ENCODE data around the gene SPATA13. TPM values are rescaled to one million over a fixed set of nuclear protein-coding genes. Genes with fewer than 3 reads are reported as not detected.

Gene SPATA13
- total RNA-seq, 1 donor from 2014 or later, result 11.4 TPM

- H3K9me3 Mint-ChIP-seq (ENCODE audit: unreplicated experiment), result no peaks in the 10 kb centered on the region
- H3K27ac Mint-ChIP-seq (ENCODE audit: unreplicated experiment), result no peak overlapping the region
- no peaks in the 10 kb centered on the region for H3K36me3 Mint-ChIP-seq (ENCODE audit: low read depth, unreplicated experiment)
- H3K27me3 Mint-ChIP-seq (ENCODE audit: unreplicated experiment), result peaks cover 4% of the 10 kb centered on the region
- H3K4me1 Mint-ChIP-seq (ENCODE audit: unreplicated experiment), result peaks cover 10% of the 10 kb centered on the region
- no peak for TF ChIP-seq CTCF (IDR thresholded peaks at IDR 0.05; ENCODE audit: unreplicated experiment)
- no peak for DNase-seq (ENCODE audit: low spot score)
- no peak overlapping the region for H3K4me3 Mint-ChIP-seq (ENCODE audit: unreplicated experiment)
These were observed 81.6 kb downstream of the SPATA13 start for GRCh38 chr13:24242100-24242499.

GRCh38 chr13:24243302-24243701, 82.8 kb downstream of the SPATA13 start:
- no peaks in the 10 kb centered on the region for H3K9me3 Mint-ChIP-seq (ENCODE audit: unreplicated experiment)
- no peak for TF ChIP-seq CTCF (IDR thresholded peaks at IDR 0.05; ENCODE audit: unreplicated experiment)
- no peaks in the 10 kb centered on the region for H3K36me3 Mint-ChIP-seq (ENCODE audit: low read depth, unreplicated experiment)
- H3K4me1 Mint-ChIP-seq (ENCODE audit: unreplicated experiment), result peaks cover 10% of the 10 kb centered on the region
- H3K27ac Mint-ChIP-seq (ENCODE audit: unreplicated experiment), result no peak overlapping the region
- no peak for DNase-seq (ENCODE audit: low spot score)
- no peak overlapping the region for H3K4me3 Mint-ChIP-seq (ENCODE audit: unreplicated experiment)
- H3K27me3 Mint-ChIP-seq (ENCODE audit: unreplicated experiment), result peaks cover 4% of the 10 kb centered on the region

GRCh38 chr13:24244802-24245201, 84.3 kb downstream of the SPATA13 start:
- H3K9me3 Mint-ChIP-seq (ENCODE audit: unreplicated experiment), result no peaks in the 10 kb centered on the region
- H3K27me3 Mint-ChIP-seq (ENCODE audit: unreplicated experiment), result peaks cover 4% of the 10 kb centered on the region
- no peak overlapping the region for H3K4me3 Mint-ChIP-seq (ENCODE audit: unreplicated experiment)
- H3K27ac Mint-ChIP-seq (ENCODE audit: unreplicated experiment), result no peak overlapping the region
- DNase-seq (ENCODE audit: low spot score), result no peak
- no peaks in the 10 kb centered on the region for H3K36me3 Mint-ChIP-seq (ENCODE audit: low read depth, unreplicated experiment)
- no peak for TF ChIP-seq CTCF (IDR thresholded peaks at IDR 0.05; ENCODE audit: unreplicated experiment)
- H3K4me1 Mint-ChIP-seq (ENCODE audit: unreplicated experiment), result peaks cover 8% of the 10 kb centered on the region

- no peak for TF ChIP-seq CTCF (IDR thresholded peaks at IDR 0.05; ENCODE audit: unreplicated experiment)
- no peaks in the 10 kb centered on the region for H3K9me3 Mint-ChIP-seq (ENCODE audit: unreplicated experiment)
- no peaks in the 10 kb centered on the region for H3K36me3 Mint-ChIP-seq (ENCODE audit: low read depth, unreplicated experiment)
- H3K27ac Mint-ChIP-seq (ENCODE audit: unreplicated experiment), result peak overlapping the region; percentile 10
- no peak overlapping the region for H3K4me3 Mint-ChIP-seq (ENCODE audit: unreplicated experiment)
- H3K4me1 Mint-ChIP-seq (ENCODE audit: unreplicated experiment), result peaks cover 3% of the 10 kb centered on the region
- peaks cover 4% of the 10 kb centered on the region for H3K27me3 Mint-ChIP-seq (ENCODE audit: unreplicated experiment)
- DNase-seq (ENCODE audit: low spot score), result no peak
These were observed 86.5 kb downstream of the SPATA13 start for GRCh38 chr13:24247016-24247415.

GRCh38 chr13:24249624-24250023, 89.1 kb downstream of the SPATA13 start:
- Mint-ChIP-seq H3K9me3 (ENCODE audit: unreplicated experiment) (no peaks in the 10 kb centered on the region), H3K4me3 (ENCODE audit: unreplicated experiment) (no peak overlapping the region), H3K27me3 (ENCODE audit: unreplicated experiment) (peaks cover 6% of the 10 kb centered on the region), H3K4me1 (ENCODE audit: unreplicated experiment) (peaks cover 3% of the 10 kb centered on the region), H3K27ac (ENCODE audit: unreplicated experiment) (no peak overlapping the region), H3K36me3 (ENCODE audit: low read depth, unreplicated experiment) (peaks cover 7% of the 10 kb centered on the region)
- DNase-seq (ENCODE audit: low spot score), result no peak
- TF ChIP-seq CTCF (IDR thresholded peaks at IDR 0.05; ENCODE audit: unreplicated experiment), result no peak
